Stimulated activated CD8-positive, alpha-beta memory T cell treated with anti-CD3 and anti-CD28 coated beads, Interleukin-4, amount 100 ng/mL, for 1 hour (primary cell): ENCODE data around the gene CUTC.
"Not testable (repeated sequence)": the region's sequence is repeated elsewhere in the genome, so short reads cannot be mapped to it uniquely, and the experiment has no call there.

Experiments used
- DNase-seq, 2 donors: peaks; one replicate each; pipeline ENCODE4 v3.0.0-alpha.2; 2020; ENCODE audit warnings: low read depth in 2 of 2, low spot score in 1 of 2

The CUTC gene

GRCh38 chr10:99742701-99743100 lies 10.7 kb downstream of the CUTC start:
- DNase-seq: no peak

- no peak for DNase-seq
Observed at GRCh38 chr10:99743841-99744240, 11.8 kb downstream of the CUTC start.

- DNase-seq: not testable (repeated sequence)
Observed at GRCh38 chr10:99746166-99746565, 14.1 kb downstream of the CUTC start.

- DNase-seq: no peak
Observed at GRCh38 chr10:99748823-99749451, 16.9 kb downstream of the CUTC start.

- no peak for DNase-seq
Observed at GRCh38 chr10:99750641-99751040, 18.6 kb downstream of the CUTC start.

- no peak for DNase-seq
Observed at GRCh38 chr10:99754670-99755069, 22.6 kb downstream of the CUTC start.

GRCh38 chr10:99756159-99756558 lies 24.1 kb downstream of the CUTC start:
- no peak for DNase-seq

GRCh38 chr10:99758211-99758891 lies 26.3 kb downstream of the CUTC start:
- DNase-seq: no peak

- DNase-seq: no peak
Observed at GRCh38 chr10:99760321-99760720, 28.3 kb downstream of the CUTC start.

- no peak for DNase-seq
Observed at GRCh38 chr10:99761365-99761764, 29.3 kb downstream of the CUTC start.

- no peak for DNase-seq
Observed at GRCh38 chr10:99765672-99766301, 33.8 kb downstream of the CUTC start.

GRCh38 chr10:99766302-99766681 lies 34.3 kb downstream of the CUTC start:
- DNase-seq: no peak

GRCh38 chr10:99767901-99768300 lies 35.9 kb downstream of the CUTC start:
- no peak for DNase-seq

GRCh38 chr10:99768556-99768955 lies 36.5 kb downstream of the CUTC start:
- DNase-seq: no peak

GRCh38 chr10:99769706-99770105 lies 37.7 kb downstream of the CUTC start:
- DNase-seq: no peak

- no peak for DNase-seq
Observed at GRCh38 chr10:99770408-99771045, 38.5 kb downstream of the CUTC start.

GRCh38 chr10:99775850-99776249 lies 43.8 kb downstream of the CUTC start:
- no peak for DNase-seq

- DNase-seq: no peak
Observed at GRCh38 chr10:99777918-99778714, 46.1 kb downstream of the CUTC start.

GRCh38 chr10:99779335-99779734 lies 47.3 kb downstream of the CUTC start:
- no peak for DNase-seq

GRCh38 chr10:99781734-99782429 lies 49.8 kb downstream of the CUTC start:
- DNase-seq: no peak
